ENCODE measurements around the gene TCEA3. TPM values are rescaled to one million over a fixed set of nuclear protein-coding genes. Genes with fewer than 3 reads are reported as not detected.

Gene TCEA3
- total RNA-seq, 3 donors from 2014 or later: 8.5 to 38.0 (median 31.2) TPM

- DNase-seq (ENCODE audit: low spot score in 2 of 2): no peak
- Histone ChIP-seq H3K9me3 (no peaks in the 10 kb centered on the region), H3K27ac (no peak overlapping the region), H3K4me3 (no peak overlapping the region), H3K36me3 (no peaks in the 10 kb centered on the region), H3K4me1 (no peaks in the 10 kb centered on the region), H3K27me3 (no peaks in the 10 kb centered on the region)
- TF ChIP-seq POLR2A (IDR thresholded peaks at IDR 0.05): no peak
- TF ChIP-seq CTCF (IDR thresholded peaks at IDR 0.05): no peak
- no peak for TF ChIP-seq POLR2AphosphoS5 (IDR thresholded peaks at IDR 0.05)
- intact Hi-C loops (cut with DNase I; ENCODE audit: low total_unique reads): no loop called here
Observed at GRCh38 chr1:23433122-23433521, 8.6 kb upstream of the TCEA3 start.

GRCh38 chr1:23431431-23431830 is 6.9 kb upstream of the TCEA3 start:
- H3K4me1 ChIP-seq: no peaks in the 10 kb centered on the region
- no peak overlapping the region for H3K27ac ChIP-seq
- TF ChIP-seq POLR2AphosphoS5 (IDR thresholded peaks at IDR 0.05): no peak
- no peak for TF ChIP-seq CTCF (IDR thresholded peaks at IDR 0.05)
- no peak for TF ChIP-seq POLR2A (IDR thresholded peaks at IDR 0.05)
- H3K9me3 ChIP-seq: no peaks in the 10 kb centered on the region
- no peaks in the 10 kb centered on the region for H3K27me3 ChIP-seq
- intact Hi-C loops (cut with DNase I; ENCODE audit: low total_unique reads): no loop called here
- no peak overlapping the region for H3K4me3 ChIP-seq
- no peak for DNase-seq (ENCODE audit: low spot score in 2 of 2)
- no peaks in the 10 kb centered on the region for H3K36me3 ChIP-seq

GRCh38 chr1:23430803-23431202 is 6.3 kb upstream of the TCEA3 start:
- Histone ChIP-seq H3K27ac (no peak overlapping the region), H3K36me3 (no peaks in the 10 kb centered on the region), H3K9me3 (no peaks in the 10 kb centered on the region), H3K4me3 (no peak overlapping the region), H3K27me3 (no peaks in the 10 kb centered on the region), H3K4me1 (no peaks in the 10 kb centered on the region)
- intact Hi-C loops (cut with DNase I; ENCODE audit: low total_unique reads): no loop called here
- TF ChIP-seq POLR2AphosphoS5 (IDR thresholded peaks at IDR 0.05) (no peak), CTCF (IDR thresholded peaks at IDR 0.05) (no peak), POLR2A (IDR thresholded peaks at IDR 0.05) (no peak)
- DNase-seq (ENCODE audit: low spot score in 2 of 2): no peak

GRCh38 chr1:23428136-23428905 is 3.8 kb upstream of the TCEA3 start:
- H3K36me3 ChIP-seq: no peaks in the 10 kb centered on the region
- H3K27ac ChIP-seq: no peak overlapping the region
- DNase-seq (ENCODE audit: low spot score in 2 of 2): no peak
- TF ChIP-seq CTCF (IDR thresholded peaks at IDR 0.05) (no peak), POLR2A (IDR thresholded peaks at IDR 0.05) (no peak), POLR2AphosphoS5 (IDR thresholded peaks at IDR 0.05) (no peak)
- no peaks in the 10 kb centered on the region for H3K9me3 ChIP-seq
- peaks cover 0 to 4% of the 10 kb centered on the region in 2 donors for H3K4me1 ChIP-seq
- H3K27me3 ChIP-seq: no peaks in the 10 kb centered on the region
- intact Hi-C loops (cut with DNase I; ENCODE audit: low total_unique reads): no loop called here
- no peak overlapping the region for H3K4me3 ChIP-seq

GRCh38 chr1:23427550-23427949 is 3.0 kb upstream of the TCEA3 start:
- Histone ChIP-seq H3K4me3 (no peak overlapping the region), H3K27me3 (no peaks in the 10 kb centered on the region), H3K36me3 (no peaks in the 10 kb centered on the region), H3K27ac (no peak overlapping the region), H3K4me1 (peaks cover 6 to 10% of the 10 kb centered on the region in 2 donors), H3K9me3 (no peaks in the 10 kb centered on the region)
- intact Hi-C loops (cut with DNase I; ENCODE audit: low total_unique reads): no loop called here
- TF ChIP-seq POLR2A (IDR thresholded peaks at IDR 0.05) (no peak), POLR2AphosphoS5 (IDR thresholded peaks at IDR 0.05) (no peak), CTCF (IDR thresholded peaks at IDR 0.05) (no peak)
- DNase-seq (ENCODE audit: low spot score in 2 of 2): no peak

Measured in breast epithelium (tissue), 4 donors.